ENCODE measurements around the gene TXNL4B. TPM values are rescaled to one million over a fixed set of nuclear protein-coding genes. Genes with fewer than 3 reads are reported as not detected.

The TXNL4B gene
- total RNA-seq, 2 experiments from 2014 or later = 14.9 to 16.7 TPM

- Mint-ChIP-seq H3K4me1 (ENCODE audit: low read depth) (peaks cover 13% of the 10 kb centered on the region), H3K36me3 (ENCODE audit: low read depth) (no peaks in the 10 kb centered on the region), H3K9me3 (ENCODE audit: insufficient read depth) (no peaks in the 10 kb centered on the region), H3K27me3 (ENCODE audit: low read depth) (no peaks in the 10 kb centered on the region), H3K27ac (peak overlapping the region; percentile 36), H3K4me3 (no peak overlapping the region)
- DNase-seq (no peak), ATAC-seq (no peak)
- CTCF ChIA-PET = interaction anchor here (0.6 to 2.2 kb wide), 22 partner anchors 9 to 1753 kb away, joined by 3 to 20 read pairs (median 4); partner anchors contain the start of genes DHX38 and TXNL4B
- POLR2A ChIA-PET = no interaction called here
These were observed 32.4 kb upstream of the TXNL4B start for GRCh38 chr16:72125635-72126428.

- ATAC-seq = peak; percentile 79
- Mint-ChIP-seq H3K4me3 (no peak overlapping the region), H3K36me3 (ENCODE audit: low read depth) (no peaks in the 10 kb centered on the region), H3K4me1 (ENCODE audit: low read depth) (peaks cover 13% of the 10 kb centered on the region), H3K27ac (peak overlapping the region; percentile 36), H3K9me3 (ENCODE audit: insufficient read depth) (no peaks in the 10 kb centered on the region), H3K27me3 (ENCODE audit: low read depth) (no peaks in the 10 kb centered on the region)
- POLR2A ChIA-PET = no interaction called here
- DNase-seq = peak; percentile 76
- CTCF ChIA-PET = interaction anchor here (0.6 to 2.2 kb wide), 29 partner anchors 8 to 1754 kb away, joined by 3 to 20 read pairs (median 3); partner anchors contain the start of genes DHX38, PMFBP1 and TXNL4B
These were observed 31.6 kb upstream of the TXNL4B start for GRCh38 chr16:72124761-72125634.

- CTCF ChIA-PET = interaction anchor here (0.7 to 2.2 kb wide), 17 partner anchors 8 to 728 kb away, joined by 3 to 20 read pairs (median 3); partner anchors contain the start of gene PMFBP1
- no peak for DNase-seq
- Mint-ChIP-seq H3K4me1 (ENCODE audit: low read depth) (peaks cover 13% of the 10 kb centered on the region), H3K27me3 (ENCODE audit: low read depth) (no peaks in the 10 kb centered on the region), H3K27ac (peak overlapping the region; percentile 22), H3K36me3 (ENCODE audit: low read depth) (no peaks in the 10 kb centered on the region), H3K9me3 (ENCODE audit: insufficient read depth) (no peaks in the 10 kb centered on the region), H3K4me3 (no peak overlapping the region)
- POLR2A ChIA-PET = no interaction called here
- ATAC-seq = no peak
These were observed 30.7 kb upstream of the TXNL4B start for GRCh38 chr16:72124148-72124547.

- no peaks in the 10 kb centered on the region for H3K36me3 Mint-ChIP-seq (ENCODE audit: low read depth)
- H3K27ac Mint-ChIP-seq = no peak overlapping the region
- H3K9me3 Mint-ChIP-seq (ENCODE audit: insufficient read depth) = no peaks in the 10 kb centered on the region
- no peak for DNase-seq
- no peaks in the 10 kb centered on the region for H3K27me3 Mint-ChIP-seq (ENCODE audit: low read depth)
- ChIA-PET POLR2A (no interaction called here), CTCF (interaction anchor here (2.2 kb wide), 1 partner anchor 344 kb away, joined by 20 read pairs; no protein-coding TSS in a partner anchor)
- ATAC-seq = no peak
- no peak overlapping the region for H3K4me3 Mint-ChIP-seq
- peaks cover 19% of the 10 kb centered on the region for H3K4me1 Mint-ChIP-seq (ENCODE audit: low read depth)
These were observed 30.0 kb upstream of the TXNL4B start for GRCh38 chr16:72123426-72123825.

- H3K4me1 Mint-ChIP-seq (ENCODE audit: low read depth) = peaks cover 24% of the 10 kb centered on the region
- no peaks in the 10 kb centered on the region for H3K27me3 Mint-ChIP-seq (ENCODE audit: low read depth)
- ChIA-PET CTCF (no interaction called here), POLR2A (no interaction called here)
- DNase-seq = peak; percentile 9
- no peaks in the 10 kb centered on the region for H3K9me3 Mint-ChIP-seq (ENCODE audit: insufficient read depth)
- ATAC-seq = no peak
- H3K4me3 Mint-ChIP-seq = no peak overlapping the region
- H3K27ac Mint-ChIP-seq = no peak overlapping the region
- H3K36me3 Mint-ChIP-seq (ENCODE audit: low read depth) = no peaks in the 10 kb centered on the region
These were observed 29.5 kb upstream of the TXNL4B start for GRCh38 chr16:72122916-72123315.

GRCh38 chr16:72122308-72122707, 28.9 kb upstream of the TXNL4B start:
- H3K36me3 Mint-ChIP-seq (ENCODE audit: low read depth) = no peaks in the 10 kb centered on the region
- no peak overlapping the region for H3K4me3 Mint-ChIP-seq
- no peaks in the 10 kb centered on the region for H3K27me3 Mint-ChIP-seq (ENCODE audit: low read depth)
- ChIA-PET POLR2A (no interaction called here), CTCF (no interaction called here)
- H3K9me3 Mint-ChIP-seq (ENCODE audit: insufficient read depth) = no peaks in the 10 kb centered on the region
- ATAC-seq (no peak), DNase-seq (peak; percentile 16)
- H3K4me1 Mint-ChIP-seq (ENCODE audit: low read depth) = peaks cover 26% of the 10 kb centered on the region
- H3K27ac Mint-ChIP-seq = no peak overlapping the region

- Mint-ChIP-seq H3K9me3 (ENCODE audit: insufficient read depth) (no peaks in the 10 kb centered on the region), H3K27ac (no peak overlapping the region), H3K36me3 (ENCODE audit: low read depth) (no peaks in the 10 kb centered on the region), H3K4me1 (ENCODE audit: low read depth) (peaks cover 20% of the 10 kb centered on the region), H3K4me3 (no peak overlapping the region), H3K27me3 (ENCODE audit: low read depth) (no peaks in the 10 kb centered on the region)
- ChIA-PET CTCF (no interaction called here), POLR2A (interaction anchor here (0.6 kb wide), 1 partner anchor 22 kb away, joined by 4 read pairs; no protein-coding TSS in a partner anchor)
- ATAC-seq (no peak), DNase-seq (no peak)
These were observed 26.6 kb upstream of the TXNL4B start for GRCh38 chr16:72120026-72120425.

GRCh38 chr16:72113616-72113945, 20.2 kb upstream of the TXNL4B start:
- ATAC-seq = no peak
- peaks cover 33% of the 10 kb centered on the region for H3K36me3 Mint-ChIP-seq (ENCODE audit: low read depth)
- CTCF ChIA-PET = no interaction called here

GRCh38 chr16:72112906-72113615, 19.6 kb upstream of the TXNL4B start:
- peaks cover 3% of the 10 kb centered on the region for H3K4me1 Mint-ChIP-seq (ENCODE audit: low read depth)
- H3K36me3 Mint-ChIP-seq (ENCODE audit: low read depth) = peaks cover 37% of the 10 kb centered on the region
- CTCF ChIA-PET = no interaction called here
- H3K4me3 Mint-ChIP-seq = no peak overlapping the region
- no peak for ATAC-seq
- no peaks in the 10 kb centered on the region for H3K27me3 Mint-ChIP-seq (ENCODE audit: low read depth)
- DNase-seq = no peak
- H3K27ac Mint-ChIP-seq = no peak overlapping the region
- no peaks in the 10 kb centered on the region for H3K9me3 Mint-ChIP-seq (ENCODE audit: insufficient read depth)
- POLR2A ChIA-PET = no interaction called here

More at GRCh38 chr16:72113616-72113945, 20.2 kb upstream of the TXNL4B start:
- Mint-ChIP-seq H3K4me1 (ENCODE audit: low read depth) (peaks cover 8% of the 10 kb centered on the region), H3K9me3 (ENCODE audit: insufficient read depth) (no peaks in the 10 kb centered on the region), H3K27me3 (ENCODE audit: low read depth) (no peaks in the 10 kb centered on the region), H3K4me3 (no peak overlapping the region), H3K27ac (no peak overlapping the region)
- POLR2A ChIA-PET = no interaction called here
- DNase-seq = no peak

GRCh38 chr16:72112452-72112792, 19.0 kb upstream of the TXNL4B start:
- Mint-ChIP-seq H3K4me3 (no peak overlapping the region), H3K27ac (no peak overlapping the region), H3K36me3 (ENCODE audit: low read depth) (peaks cover 43% of the 10 kb centered on the region), H3K4me1 (ENCODE audit: low read depth) (no peaks in the 10 kb centered on the region), H3K9me3 (ENCODE audit: insufficient read depth) (no peaks in the 10 kb centered on the region), H3K27me3 (ENCODE audit: low read depth) (no peaks in the 10 kb centered on the region)
- CTCF ChIA-PET = interaction anchor here (1.7 kb wide), 1 partner anchor 13 kb away, joined by 9 read pairs; no protein-coding TSS in a partner anchor
- DNase-seq (no peak), ATAC-seq (no peak)
- POLR2A ChIA-PET = no interaction called here

- no peak for ATAC-seq
- ChIA-PET POLR2A (no interaction called here), CTCF (interaction anchor here (1.7 kb wide), 1 partner anchor 13 kb away, joined by 9 read pairs; no protein-coding TSS in a partner anchor)
- Mint-ChIP-seq H3K4me1 (ENCODE audit: low read depth) (no peaks in the 10 kb centered on the region), H3K36me3 (ENCODE audit: low read depth) (peaks cover 43% of the 10 kb centered on the region), H3K9me3 (ENCODE audit: insufficient read depth) (no peaks in the 10 kb centered on the region), H3K27ac (no peak overlapping the region), H3K4me3 (no peak overlapping the region), H3K27me3 (ENCODE audit: low read depth) (no peaks in the 10 kb centered on the region)
- no peak for DNase-seq
These were observed 18.4 kb upstream of the TXNL4B start for GRCh38 chr16:72111657-72112451.

All from activated CD8-positive, alpha-beta T cell treated with anti-CD3 and anti-CD28 coated beads, Interleukin-2, amount 10 ng/mL, durations not matched to agents 7 days and 5 days (primary cell).